NCI-H128 (cell line): ENCODE data around the gene POLDIP3.

Experiments
- DNase-seq: peaks from one replicate; lab custom pipeline; 2025; ENCODE audit not compliant: unreplicated experiment; lab: John Stamatoyannopoulos, UW

The POLDIP3 gene, protein sequence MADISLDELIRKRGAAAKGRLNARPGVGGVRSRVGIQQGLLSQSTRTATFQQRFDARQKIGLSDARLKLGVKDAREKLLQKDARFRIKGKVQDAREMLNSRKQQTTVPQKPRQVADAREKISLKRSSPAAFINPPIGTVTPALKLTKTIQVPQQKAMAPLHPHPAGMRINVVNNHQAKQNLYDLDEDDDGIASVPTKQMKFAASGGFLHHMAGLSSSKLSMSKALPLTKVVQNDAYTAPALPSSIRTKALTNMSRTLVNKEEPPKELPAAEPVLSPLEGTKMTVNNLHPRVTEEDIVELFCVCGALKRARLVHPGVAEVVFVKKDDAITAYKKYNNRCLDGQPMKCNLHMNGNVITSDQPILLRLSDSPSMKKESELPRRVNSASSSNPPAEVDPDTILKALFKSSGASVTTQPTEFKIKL

DNA sequence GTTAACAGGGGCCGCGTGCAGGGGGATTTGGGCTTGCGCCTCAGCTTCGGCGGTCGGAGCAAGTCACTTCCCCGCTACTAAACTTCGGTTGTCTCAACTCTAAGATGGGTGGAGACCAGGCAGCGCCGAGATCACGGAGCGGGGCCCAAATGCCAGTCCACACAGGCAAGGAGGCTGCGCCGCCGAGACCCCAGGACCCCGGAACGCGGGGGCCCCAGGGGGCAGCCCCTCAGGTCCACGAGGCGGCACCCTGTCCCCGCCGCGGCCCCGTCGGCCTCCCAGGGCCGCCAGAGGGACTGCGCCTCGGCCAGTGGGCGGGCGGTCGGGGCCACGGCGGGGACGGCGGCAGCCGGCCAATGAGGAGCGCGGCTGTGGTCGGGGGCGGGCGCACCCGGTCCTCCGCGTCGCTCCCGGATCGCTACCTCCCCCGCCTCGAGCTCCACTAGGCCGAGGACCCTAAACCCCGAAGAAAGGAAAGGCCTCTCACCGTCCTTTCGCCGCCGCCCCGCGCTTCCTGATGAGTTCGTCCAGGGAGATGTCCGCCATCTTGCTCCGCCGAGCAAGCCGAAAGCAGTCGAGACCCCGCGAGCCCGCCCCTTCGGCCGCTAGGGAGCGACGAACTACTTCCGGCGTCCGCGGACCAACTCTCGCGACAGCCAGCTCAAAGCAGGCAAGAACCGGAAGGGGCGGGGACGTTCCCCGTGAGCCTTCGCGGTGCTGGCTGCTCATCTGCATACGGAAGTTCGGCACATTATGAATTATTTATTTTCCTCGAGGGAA lies at the start of gene POLDIP3:
POLDIP3 (minus strand) TSS at position 572 of the 780 bp plus-strand sequence; CDS start at position 546, 26 bp downstream.
- peak; percentile 85 for DNase-seq

DNA sequence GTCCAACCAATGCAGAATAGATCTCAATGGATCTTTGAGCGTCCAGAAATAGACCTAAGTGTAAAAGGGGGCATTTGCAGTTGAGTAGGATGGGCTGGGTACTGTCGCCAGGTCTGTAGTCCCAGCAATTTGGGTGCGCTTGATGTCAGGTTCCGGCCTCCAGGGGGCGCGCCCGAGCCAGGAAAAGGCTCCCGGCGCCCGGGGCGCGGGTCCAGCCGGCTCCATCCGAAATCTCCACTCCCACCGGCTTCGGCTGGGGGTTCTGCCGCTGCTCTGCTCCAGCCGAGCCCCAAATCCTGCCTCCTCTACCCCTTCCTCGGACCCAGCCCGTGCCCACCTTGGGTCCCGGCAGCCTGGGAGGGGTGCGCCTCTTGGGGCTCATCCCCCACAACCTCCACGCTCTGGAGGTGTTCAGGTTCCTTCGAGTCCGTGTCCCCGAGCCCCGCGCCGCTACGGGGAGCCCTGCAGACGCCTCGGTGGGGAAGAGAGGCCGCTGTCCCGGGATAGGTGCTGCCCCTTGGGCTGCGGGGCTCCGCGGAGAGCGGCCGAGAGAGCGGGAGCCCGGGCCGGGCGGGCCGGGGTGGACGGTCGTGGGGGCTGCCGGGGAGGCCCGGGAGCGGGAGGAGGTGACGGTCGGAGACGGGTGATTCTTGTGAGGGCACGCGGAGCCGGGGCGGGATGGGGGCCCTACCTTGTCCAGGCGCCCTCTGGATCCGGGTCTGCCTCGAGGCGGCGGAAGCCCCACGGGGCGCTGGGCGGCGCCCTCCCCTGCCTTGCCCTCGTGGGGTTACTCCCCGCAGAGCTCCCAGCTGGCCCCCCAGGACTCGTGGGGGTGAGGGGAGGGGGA lies 47.5 kb upstream of the POLDIP3 start:
- peak; percentile 34 for DNase-seq

DNA sequence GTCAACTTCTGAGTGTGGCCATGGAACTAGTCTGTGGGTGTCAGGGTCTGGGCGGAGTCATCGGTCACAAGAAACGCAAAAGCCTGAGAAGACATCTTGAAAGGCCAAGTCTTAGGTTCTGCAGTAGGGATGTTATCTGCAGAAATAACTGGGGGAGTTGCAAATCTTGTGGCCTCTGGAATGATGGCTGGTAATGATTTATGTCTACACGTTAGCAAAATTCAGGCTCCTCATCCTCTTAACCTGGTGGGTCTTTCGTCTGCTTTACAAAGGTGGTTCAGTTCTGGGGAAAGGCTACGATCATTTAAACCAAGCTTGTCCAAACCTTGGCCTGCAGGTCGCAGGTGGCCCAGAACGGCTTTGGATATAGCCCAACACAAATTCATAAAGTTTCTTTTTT lies 41.9 kb upstream of the POLDIP3 start:
- DNase-seq = no peak

DNA sequence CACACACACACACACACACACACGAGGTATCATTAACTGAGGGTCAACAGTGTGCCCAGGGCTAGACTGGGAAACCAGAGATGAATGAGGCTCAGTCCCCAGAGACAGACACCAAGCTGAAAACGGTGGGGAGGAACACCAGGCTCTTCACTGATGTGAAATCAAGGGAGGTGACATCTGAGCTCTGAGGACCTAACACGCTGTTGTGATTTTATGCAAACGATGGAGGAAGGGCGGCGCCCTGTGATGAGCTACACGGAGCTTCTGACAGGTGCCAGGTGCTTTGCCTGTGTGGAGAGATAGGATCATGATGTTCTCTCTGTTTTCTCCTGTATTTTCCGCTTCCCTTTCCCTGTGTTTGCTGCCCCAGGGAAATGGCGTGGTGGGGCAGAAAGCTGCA lies 41.0 kb upstream of the POLDIP3 start:
- DNase-seq = peak; percentile 59

DNA sequence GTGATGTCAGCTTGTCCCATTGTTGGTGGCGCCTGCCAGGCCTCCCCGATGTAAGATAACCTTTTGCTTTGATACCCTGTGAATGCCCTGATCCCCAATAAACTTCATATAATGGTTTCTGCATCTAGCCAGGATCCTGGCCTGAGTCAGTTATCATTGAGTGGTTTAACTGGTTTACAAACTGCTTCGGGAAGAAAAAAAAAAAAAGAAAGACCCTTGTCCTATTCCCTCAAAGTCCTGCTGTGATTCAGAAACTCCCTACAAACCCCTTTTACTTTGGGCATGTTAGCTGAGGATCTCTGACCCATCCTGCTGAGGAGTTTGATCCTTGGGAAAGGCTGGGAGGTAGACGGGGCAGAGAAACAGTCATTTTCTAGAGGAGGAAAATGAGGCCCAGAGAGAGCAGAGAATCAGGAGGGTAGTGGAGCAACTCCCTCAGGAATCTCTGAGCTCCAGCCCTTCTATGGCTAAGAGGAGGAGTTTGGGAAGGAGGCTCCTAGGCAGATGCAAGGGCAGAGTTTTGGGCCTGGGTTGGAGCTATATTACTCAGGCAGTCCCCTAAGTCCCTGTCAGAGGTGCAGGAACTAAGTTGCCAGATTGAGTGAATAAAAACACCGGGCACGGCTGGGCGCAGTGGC lies 39.9 kb upstream of the POLDIP3 start:
- no peak for DNase-seq

DNA sequence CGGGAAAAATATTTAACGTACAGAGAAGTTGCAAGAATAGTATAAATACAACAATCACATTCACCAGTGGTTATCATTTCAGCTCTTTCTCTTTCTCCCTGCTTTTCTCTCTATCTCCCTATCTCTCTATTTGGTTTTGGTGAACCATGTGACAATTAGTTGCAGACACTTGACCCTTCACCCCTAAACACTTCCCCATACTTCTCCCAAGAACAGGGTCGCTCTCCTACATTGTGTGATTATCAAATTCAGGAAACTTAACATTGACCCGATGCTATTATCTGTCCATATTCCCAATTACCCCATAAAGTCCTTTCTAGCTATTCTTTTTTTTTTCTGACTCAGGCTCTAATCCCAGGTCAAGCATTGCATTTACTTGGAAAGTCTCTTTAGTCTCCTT lies 39.3 kb upstream of the POLDIP3 start:
- no peak for DNase-seq

DNA sequence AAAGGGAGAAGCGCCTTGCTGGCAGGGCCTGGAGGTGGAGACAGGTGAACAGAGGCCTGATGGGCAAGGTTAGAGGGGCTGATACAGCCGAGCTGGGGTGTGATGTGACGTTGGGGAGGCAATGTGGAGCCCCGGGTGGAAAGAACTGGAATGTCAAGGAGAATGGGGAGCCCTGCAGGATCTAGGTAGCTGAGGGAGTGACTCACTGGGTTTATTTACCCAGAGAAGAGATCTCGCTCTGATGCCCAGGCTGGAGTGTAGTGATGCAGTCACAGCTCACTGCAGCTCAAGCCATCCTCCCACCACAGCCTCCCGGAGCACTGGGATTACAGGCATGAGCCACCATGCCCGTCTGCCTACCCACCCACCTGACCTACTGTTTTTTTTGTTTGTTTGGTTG lies 36.5 kb upstream of the POLDIP3 start:
- DNase-seq = no peak

DNA sequence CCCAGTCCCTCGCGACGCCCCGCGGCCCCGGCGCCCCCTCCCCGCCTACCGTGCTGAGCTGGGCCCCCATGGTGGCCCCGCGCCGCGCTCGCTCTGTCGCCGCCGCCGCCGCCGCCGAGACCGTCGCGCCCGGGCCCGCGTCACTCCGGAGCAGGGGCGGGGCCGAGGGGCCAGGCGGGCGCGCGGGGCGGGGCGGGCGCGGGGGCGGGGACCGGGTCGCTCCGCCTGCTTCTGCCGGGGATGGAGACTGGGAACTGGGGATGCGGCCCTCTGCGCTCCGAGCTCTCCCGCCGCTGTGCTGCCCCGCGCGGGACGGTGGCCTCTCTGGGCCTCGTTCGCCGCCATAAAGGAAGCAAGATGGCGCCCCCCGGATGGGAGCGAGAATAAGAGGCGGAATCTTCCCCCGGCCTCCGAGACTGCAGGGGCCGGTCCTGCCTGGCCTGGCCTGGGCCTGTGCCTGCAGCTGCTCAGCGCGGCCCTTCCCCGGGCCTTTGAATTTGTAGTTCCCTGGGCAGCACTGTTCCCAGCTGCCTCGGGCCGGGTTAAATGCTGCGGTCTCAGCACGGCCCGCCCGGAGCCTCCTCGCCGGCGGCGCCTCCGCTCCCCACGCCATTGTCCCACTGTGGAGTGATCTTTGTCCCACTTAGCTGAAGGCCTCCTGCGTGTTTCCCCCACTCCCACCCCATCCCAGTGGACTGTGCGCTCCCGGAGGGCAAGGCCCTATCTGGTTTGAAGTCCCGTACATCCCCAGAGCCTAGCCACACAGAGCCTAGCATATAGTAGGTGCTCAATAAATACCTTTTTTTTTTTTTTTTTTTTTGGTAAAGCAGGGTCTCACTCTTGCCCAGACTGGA lies 34.8 kb upstream of the POLDIP3 start, which contains the start of gene CYB5R3:
CYB5R3 (minus strand) TSS at position 147 of the 854 bp plus-strand sequence; CDS start at position 70, 77 bp downstream.
- no peak for DNase-seq

DNA sequence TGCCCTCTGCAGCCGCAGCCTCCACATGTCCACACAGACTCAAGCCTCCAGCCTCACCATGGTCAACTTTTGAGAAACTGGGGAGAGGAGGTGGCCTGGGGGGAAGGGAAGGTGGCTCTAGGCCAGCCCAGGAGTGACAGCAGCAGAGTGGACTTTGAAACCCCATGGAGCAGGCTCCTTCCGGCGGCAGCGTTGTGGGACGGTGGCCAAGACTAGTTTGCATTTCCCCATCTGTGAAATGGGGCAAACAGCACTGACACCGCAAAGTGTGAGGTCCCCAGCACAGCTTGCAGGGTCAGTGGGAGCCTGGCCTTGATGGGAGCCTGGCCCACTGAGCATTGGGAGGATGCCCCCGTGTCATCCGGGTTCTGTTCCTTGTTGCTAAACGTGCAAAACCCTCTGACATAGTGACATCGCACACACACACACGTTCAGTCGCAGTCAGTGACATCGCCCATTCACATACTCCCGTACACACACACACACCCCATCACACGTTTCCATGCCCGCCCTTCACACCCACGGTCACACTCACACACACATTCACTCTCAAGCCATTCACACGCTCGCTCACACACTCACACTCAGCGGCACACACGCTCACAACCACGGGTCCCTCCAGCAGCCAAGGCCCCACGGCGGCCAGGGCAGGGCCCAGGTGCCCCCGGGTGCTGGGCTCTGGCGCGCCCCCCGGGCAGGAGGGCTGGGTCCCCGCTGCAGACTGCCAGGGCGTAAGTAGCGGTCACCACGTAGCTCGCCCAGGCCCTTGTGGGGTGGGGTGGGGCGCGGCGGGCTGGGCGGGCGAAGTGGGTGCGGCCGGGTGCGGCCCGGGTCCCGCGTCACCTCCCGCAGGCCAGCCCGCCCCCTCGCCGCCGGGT lies 33.9 kb upstream of the POLDIP3 start:
- DNase-seq = no peak

DNA sequence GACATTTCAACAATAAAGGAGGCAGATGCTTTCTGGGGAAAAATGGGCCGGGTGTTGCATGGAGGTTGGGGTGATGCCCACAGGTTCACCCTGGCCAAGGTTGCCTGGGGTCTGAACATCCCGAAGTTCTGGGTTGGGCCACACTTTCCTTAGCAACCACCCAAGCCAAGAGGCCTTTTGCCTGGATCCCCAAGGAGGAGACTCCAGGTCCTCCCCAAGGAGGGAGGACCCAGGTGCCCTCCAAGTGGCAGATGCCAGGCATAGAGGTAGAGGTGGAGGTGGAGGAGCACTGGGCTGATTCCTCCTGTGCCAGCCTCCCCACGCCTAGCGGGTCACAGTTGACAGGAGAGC lies 33.3 kb upstream of the POLDIP3 start:
- DNase-seq = no peak

DNA sequence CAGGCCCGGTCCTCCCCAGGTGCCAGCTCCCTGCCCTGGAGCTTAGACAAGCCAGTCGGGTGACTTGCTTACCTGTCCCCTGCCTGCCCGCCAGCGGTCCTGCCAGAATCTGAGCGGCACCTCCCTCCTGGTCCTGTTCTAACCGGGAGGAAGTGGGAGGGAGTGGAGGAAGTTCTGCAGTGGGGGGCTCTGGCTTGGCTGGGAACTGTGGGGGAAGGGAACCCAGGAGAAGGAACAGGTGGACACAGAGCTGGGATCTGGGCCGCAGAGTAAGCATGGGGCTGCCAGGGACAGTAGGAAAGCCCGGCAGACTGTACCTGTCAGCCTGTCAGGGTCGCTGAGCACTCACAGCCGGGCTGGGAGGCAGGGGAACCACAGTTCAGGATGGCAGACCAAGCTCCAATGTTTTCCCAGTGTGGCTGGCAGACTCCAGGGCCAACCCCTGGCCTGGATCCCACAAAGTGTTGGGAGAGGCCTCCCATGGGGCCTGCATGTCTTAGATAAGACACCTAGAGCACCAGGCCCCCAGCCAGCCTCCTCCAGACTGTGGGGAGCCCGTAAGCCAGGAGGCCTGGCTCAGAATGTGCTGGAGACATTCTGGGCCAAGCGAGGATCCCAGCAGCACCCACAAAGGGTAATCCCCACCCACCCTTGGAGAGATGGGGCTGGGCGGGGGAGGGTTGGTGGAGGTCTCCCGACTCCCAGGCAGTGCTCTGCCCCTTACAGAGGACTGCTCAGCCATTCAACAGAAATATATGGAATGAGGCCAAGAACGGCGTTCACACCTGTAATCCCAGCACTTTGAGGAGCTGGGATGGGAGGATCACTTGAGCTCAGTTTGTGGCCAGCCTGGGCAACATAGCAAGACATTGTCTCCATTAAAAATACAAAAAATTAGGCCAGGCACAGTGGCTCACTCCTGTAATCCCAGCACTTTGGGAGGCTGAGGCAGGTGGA lies 32.2 kb upstream of the POLDIP3 start:
- no peak for DNase-seq

DNA sequence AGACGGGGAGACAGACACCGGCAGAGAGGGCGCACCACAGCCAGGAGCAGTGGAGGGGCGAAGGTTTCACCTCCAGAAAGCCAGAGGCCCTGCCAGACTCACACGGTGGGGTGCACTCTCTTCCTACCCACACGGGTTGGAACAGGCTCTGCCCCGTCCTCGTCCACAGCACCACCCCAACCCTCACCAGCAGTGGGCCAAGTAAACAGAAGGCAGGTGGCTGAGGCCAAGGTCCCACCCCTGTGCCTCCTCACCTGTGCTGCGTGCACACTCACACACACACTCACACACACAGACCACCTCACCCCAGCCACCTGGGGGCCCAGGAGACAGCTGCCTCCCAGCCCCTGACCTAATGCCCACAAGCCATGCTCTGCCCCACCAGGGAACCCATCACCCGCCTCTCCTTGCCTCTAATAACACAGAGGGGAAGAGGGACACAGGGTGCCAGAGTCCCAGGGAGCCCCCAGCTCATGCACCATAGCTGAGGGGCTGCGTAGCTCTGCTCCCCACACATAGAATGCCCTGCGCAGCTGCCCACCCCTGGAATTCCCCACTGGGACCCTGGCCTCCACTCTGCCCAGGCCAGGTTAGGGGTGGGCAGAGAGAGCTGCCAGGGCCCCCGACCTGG lies 31.4 kb upstream of the POLDIP3 start:
- DNase-seq = no peak

DNA sequence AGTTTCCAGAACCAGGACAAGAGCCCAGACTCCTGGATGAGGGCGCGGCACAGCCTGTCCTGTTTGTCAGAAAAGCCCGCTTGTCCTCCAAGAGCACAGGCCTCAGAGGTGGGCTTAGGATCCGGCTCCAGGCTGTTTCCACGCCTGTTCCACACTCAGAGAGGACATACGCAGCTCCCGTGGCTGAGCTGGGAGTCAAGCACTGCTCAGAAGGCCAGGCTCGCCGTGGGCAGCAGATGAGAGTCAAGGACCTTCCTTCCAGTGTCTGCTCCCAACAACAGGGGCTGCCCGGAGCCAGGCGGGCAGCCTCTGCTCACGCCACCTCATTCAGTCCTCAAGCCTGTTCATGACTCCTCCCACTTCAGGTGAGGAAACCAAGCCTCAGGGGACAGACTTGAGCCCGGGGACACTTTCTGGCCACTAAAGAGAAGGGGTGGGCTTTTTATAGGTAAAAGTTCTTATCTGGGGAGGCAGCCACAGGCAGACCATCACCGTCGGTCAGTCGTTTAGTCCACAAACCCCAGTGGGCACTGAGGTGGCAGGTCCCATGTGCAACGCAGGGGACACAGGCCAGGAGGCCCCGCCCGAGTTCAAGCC lies 30.8 kb upstream of the POLDIP3 start:
- DNase-seq = no peak

DNA sequence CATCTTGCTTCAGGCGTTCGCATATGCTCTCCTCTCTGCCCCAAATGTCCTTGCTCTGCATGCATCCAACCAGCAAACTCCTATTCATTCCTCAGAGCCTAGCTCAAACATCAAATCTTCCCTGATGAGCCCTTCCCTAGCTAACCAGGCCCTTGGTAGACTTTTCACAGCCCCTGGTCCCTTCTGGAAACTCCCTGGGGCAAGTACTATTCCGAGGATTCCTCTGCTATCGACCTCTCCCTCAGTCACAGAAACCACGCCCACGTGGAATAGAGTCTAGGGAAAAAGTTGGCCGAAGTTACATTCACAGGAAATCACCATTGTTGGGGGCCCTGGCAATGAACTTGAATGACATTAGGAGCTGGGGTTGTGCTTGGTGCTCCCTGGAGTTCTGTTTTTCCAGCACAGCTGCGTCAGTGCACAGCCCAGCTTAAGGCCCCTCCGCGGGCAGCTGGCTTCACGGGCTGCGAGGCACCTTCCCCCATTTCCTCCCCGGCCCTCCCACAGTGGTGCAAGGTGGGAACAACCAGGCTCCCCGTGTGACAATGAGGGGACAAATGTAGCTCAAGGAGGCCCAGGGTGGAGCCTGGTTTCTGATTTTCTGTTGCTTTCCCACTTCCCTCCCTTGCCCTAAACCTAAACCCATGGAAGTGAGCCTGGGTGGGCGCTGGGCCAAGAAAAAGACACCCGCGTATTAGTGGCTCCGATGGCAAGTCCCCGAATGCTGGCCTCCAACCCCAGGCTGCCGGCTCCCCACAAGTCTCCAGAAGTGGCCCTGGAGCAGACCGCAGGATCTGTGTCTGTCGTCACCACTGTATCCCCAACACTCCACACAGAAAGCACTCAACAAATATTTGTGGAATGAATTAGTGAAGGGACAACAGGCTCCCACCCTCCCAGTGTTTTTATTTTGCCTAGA lies 30.0 kb upstream of the POLDIP3 start:
- DNase-seq = no peak

DNA sequence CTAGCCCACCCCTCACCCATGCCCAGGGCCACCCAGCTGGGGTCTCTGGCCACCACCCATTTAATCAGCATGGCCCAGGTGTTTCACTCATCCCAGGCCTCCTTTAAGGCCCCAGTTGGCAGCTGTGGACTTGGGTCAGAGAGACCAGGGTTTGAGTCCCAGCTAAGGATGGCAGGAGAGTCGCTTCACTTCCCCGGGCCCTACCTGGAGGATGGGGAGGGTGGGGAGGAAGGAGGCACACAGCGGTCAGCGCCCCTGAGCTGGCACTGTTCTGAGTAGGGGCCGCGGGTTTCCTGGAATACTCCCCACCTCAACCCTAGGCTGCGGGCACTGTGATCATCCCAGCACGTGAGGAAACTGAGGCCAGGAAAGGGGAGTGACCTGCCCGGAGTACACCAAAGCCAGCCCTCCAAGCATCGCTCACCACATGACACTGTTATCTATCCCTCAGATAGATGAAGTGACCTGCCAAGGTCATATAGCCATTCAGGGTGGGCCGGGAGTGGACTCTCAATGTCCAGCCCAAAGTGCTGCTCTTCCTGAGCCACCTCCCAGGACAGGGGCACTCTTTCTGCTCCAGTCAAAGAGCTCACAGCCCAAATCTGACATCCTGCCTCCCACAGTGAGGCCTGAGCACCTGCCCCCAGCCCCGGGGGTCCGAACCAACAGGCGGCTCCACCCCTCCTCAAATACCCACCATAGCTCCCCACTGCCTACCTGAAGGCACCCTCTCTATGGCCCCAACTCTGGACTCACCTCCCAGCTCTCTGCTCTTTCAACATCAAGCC lies 29.1 kb upstream of the POLDIP3 start:
- no peak for DNase-seq
